Measurements from ENCODE around the gene CYSRT1. TPM values are rescaled to one million over a fixed set of nuclear protein-coding genes. Genes with fewer than 3 reads are reported as not detected.
"Not testable (repeated sequence)": the region's sequence is repeated elsewhere in the genome, so short reads cannot be mapped to it uniquely, and the experiment has no call there.

The CYSRT1 gene
- total RNA-seq, 1 donor from 2014 or later, result 0.27 TPM

DNA sequence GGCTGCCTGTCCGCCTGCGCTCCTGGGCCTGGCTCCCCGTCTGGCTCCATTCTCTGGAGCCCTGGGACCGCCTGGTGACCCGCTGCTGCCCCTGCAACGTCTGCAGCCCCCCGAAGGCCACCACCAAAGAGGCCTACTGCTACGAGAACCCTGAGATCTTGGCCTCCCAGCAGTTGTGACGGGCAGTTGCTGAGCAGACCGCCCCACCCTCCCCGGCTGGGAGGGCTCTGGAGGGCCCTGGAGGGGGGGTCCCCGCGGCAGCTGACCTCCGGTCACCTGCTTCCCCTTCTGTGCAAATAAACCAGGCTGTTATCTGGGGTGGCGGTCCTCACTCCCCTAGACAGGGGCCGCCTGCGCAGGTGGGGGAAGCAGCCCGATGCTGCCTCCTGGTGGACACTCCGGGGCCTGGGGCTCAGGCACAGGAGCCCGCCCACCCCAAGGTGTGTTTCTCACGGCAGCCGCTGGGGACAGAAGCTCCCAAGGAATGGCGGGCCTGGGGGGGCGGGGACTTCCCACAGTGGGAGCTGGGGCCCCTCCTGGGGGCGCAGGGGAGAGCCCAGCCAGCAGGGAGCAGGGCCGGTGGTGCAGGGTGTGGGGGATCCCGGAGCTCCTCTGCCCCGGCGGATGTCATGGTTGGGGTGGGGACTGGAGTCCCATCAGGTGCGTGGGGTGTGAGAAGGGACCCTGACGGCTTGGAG lies 11.4 kb downstream of the CYSRT1 start:
- Histone ChIP-seq H3K4me1 (peaks cover 53% of the 10 kb centered on the region), H3K36me3 (no peaks in the 10 kb centered on the region), H3K4me3 (peak overlapping the region; percentile 50), H3K9me3 (replicated peaks) (no peaks in the 10 kb centered on the region), H3K27ac (replicated peaks) (no peak overlapping the region), H3K27me3 (ENCODE audit: low read depth) (peaks cover 44% of the 10 kb centered on the region)
- TF ChIP-seq, protein P1, sequence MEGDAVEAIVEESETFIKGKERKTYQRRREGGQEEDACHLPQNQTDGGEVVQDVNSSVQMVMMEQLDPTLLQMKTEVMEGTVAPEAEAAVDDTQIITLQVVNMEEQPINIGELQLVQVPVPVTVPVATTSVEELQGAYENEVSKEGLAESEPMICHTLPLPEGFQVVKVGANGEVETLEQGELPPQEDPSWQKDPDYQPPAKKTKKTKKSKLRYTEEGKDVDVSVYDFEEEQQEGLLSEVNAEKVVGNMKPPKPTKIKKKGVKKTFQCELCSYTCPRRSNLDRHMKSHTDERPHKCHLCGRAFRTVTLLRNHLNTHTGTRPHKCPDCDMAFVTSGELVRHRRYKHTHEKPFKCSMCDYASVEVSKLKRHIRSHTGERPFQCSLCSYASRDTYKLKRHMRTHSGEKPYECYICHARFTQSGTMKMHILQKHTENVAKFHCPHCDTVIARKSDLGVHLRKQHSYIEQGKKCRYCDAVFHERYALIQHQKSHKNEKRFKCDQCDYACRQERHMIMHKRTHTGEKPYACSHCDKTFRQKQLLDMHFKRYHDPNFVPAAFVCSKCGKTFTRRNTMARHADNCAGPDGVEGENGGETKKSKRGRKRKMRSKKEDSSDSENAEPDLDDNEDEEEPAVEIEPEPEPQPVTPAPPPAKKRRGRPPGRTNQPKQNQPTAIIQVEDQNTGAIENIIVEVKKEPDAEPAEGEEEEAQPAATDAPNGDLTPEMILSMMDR (IDR thresholded peaks at IDR 0.05; ENCODE audit: borderline replicate concordance), result peak; percentile 99
- peak; percentile 87 for DNase-seq
- intact Hi-C loops (cut with micrococcal nuclease), result loop anchor here (5.0 kb wide), 1 partner anchor 119 kb away; no protein-coding TSS in a partner anchor

DNA sequence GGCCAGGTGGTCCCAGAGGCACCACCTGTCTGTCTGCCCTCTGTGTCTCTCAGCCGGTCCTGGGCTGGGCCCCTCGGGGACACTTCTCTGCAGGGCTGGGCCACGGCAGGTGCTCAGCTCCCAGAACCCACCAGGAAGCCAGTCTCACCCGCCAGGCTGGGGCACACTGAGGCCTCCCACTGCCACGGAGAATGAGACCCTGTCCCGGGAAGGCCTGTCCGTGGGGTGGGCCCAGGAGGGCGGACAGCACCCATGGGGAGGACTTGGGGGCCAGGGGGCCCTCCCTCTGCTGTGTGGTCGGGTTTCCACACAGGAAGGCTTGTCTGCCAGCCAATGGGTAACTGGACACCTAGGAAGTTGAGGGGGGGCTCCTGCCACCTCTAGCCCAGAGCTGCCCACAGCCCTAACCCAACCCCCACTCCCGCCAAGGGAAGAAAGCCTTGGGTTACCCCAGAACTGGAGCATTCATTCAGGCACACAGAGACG lies 12.0 kb downstream of the CYSRT1 start:
- Histone ChIP-seq H3K36me3 (peaks cover 4% of the 10 kb centered on the region), H3K9me3 (replicated peaks) (no peaks in the 10 kb centered on the region), H3K4me3 (peak overlapping the region; percentile 50), H3K27ac (replicated peaks) (no peak overlapping the region), H3K27me3 (ENCODE audit: low read depth) (peaks cover 38% of the 10 kb centered on the region), H3K4me1 (peaks cover 57% of the 10 kb centered on the region)
- DNase-seq, result no peak
- intact Hi-C loops (cut with micrococcal nuclease), result loop anchor here (5.0 kb wide), 1 partner anchor 120 kb away; no protein-coding TSS in a partner anchor
- TF ChIP-seq, protein P1 (IDR thresholded peaks at IDR 0.05; ENCODE audit: borderline replicate concordance), result no peak

GRCh38 chr9:137237759-137238726 lies 13.1 kb downstream of the CYSRT1 start:
- H3K27ac ChIP-seq (replicated peaks), result no peak overlapping the region
- intact Hi-C loops (cut with micrococcal nuclease), result loop anchor here (5.0 kb wide), 1 partner anchor 121 kb away; no protein-coding TSS in a partner anchor
- peaks cover 15% of the 10 kb centered on the region for H3K36me3 ChIP-seq
- no peak overlapping the region for H3K4me3 ChIP-seq
- no peaks in the 10 kb centered on the region for H3K9me3 ChIP-seq (replicated peaks)
- peaks cover 68% of the 10 kb centered on the region for H3K4me1 ChIP-seq
- peaks cover 28% of the 10 kb centered on the region for H3K27me3 ChIP-seq (ENCODE audit: low read depth)
- TF ChIP-seq, protein P1 (IDR thresholded peaks at IDR 0.05; ENCODE audit: borderline replicate concordance), result no peak
- DNase-seq, result no peak

- H3K4me3 ChIP-seq, result peak overlapping the region; percentile 84
- peaks cover 84% of the 10 kb centered on the region for H3K4me1 ChIP-seq
- not testable (repeated sequence) for DNase-seq; H3K9me3 ChIP-seq (replicated peaks)
- peaks cover 11% of the 10 kb centered on the region for H3K27me3 ChIP-seq (ENCODE audit: low read depth)
- intact Hi-C loops (cut with micrococcal nuclease), result loop anchor here (5.0 kb wide), 1 partner anchor 122 kb away; no protein-coding TSS in a partner anchor
- H3K36me3 ChIP-seq, result peaks cover 22% of the 10 kb centered on the region
- peak overlapping the region; percentile 100 for H3K27ac ChIP-seq (replicated peaks)
Observed at GRCh38 chr9:137239541-137240200, 14.7 kb downstream of the CYSRT1 start.

- TF ChIP-seq, protein P1 (IDR thresholded peaks at IDR 0.05; ENCODE audit: borderline replicate concordance), result peak; percentile 21
- Histone ChIP-seq H3K9me3 (replicated peaks) (no peaks in the 10 kb centered on the region), H3K4me1 (peaks cover 85% of the 10 kb centered on the region), H3K27me3 (ENCODE audit: low read depth) (peaks cover 4% of the 10 kb centered on the region), H3K36me3 (peaks cover 22% of the 10 kb centered on the region), H3K4me3 (peak overlapping the region; percentile 84), H3K27ac (replicated peaks) (peak overlapping the region; percentile 100)
- DNase-seq, result peak; percentile 84
- intact Hi-C loops (cut with micrococcal nuclease), result no loop called here
Observed at GRCh38 chr9:137240318-137240840, 15.4 kb downstream of the CYSRT1 start.
